Loucy (cell line): ENCODE measurements around the gene PDGFRB.

Experiments
- H2AFZ ChIP-seq: fragments of 200-600 bp; sonication (generic); 2 replicates; pipeline ENCODE4 v1.6.0; 2016; ENCODE audit warnings: antibody characterized with exemption, mild to moderate bottlenecking, low read length, moderate library complexity
- H3F3A ChIP-seq: fragments of 200-600 bp; 2 replicates; pipeline ENCODE4 v1.6.0; 2016; ENCODE audit warnings: antibody characterized with exemption, low read depth, mild to moderate bottlenecking
- H3K27me3 ChIP-seq: fragments of 200-600 bp; sonication (generic); 2 replicates; pipeline ENCODE4 v1.6.1; 2014; ENCODE audit warnings: low read length, mild to moderate bottlenecking; ENCODE audit not compliant: insufficient read depth, poor library complexity, severe bottlenecking
- H3K36me3 ChIP-seq: fragments of 200-600 bp; sonication (generic); 2 replicates; pipeline ENCODE4 v1.6.1; 2016; ENCODE audit warnings: low read length; ENCODE audit not compliant: insufficient read depth
- H3K4me1 ChIP-seq: fragments of 200-600 bp; sonication (generic); 2 replicates; pipeline ENCODE4 v1.5.1; 2014; ENCODE audit warnings: low read length, mild to moderate bottlenecking; ENCODE audit not compliant: insufficient read depth, poor library complexity, severe bottlenecking
- H3K4me2 ChIP-seq: fragments of 200-600 bp; sonication (generic); 2 replicates; pipeline ENCODE4 v1.6.0; 2014; ENCODE audit warnings: antibody characterized with exemption, low read length, low read depth, mild to moderate bottlenecking; ENCODE audit not compliant: poor library complexity, severe bottlenecking
- H3K4me3 ChIP-seq: fragments of 200-600 bp; sonication (generic); 2 replicates; pipeline ENCODE4 v1.5.1; 2014; ENCODE audit warnings: low read length, mild to moderate bottlenecking, mixed read lengths; ENCODE audit not compliant: poor library complexity, severe bottlenecking
- H3K79me2 ChIP-seq: fragments of 200-600 bp; sonication (generic); 2 replicates; pipeline ENCODE4 v1.6.1; 2014; ENCODE audit warnings: low read length; ENCODE audit not compliant: insufficient read depth
- H3K9ac ChIP-seq: fragments of 200-600 bp; sonication (generic); 2 replicates; pipeline ENCODE4 v1.6.0; 2014; ENCODE audit warnings: mild to moderate bottlenecking, low read depth, low read length, moderate library complexity; ENCODE audit not compliant: poor library complexity, severe bottlenecking
- H3K9me2 ChIP-seq: fragments of 200-600 bp; sonication (generic); replicated peaks from 2 replicates; pipeline ENCODE4 v1.6.1; 2016; ENCODE audit warnings: low read depth, low read length, mixed read lengths
- H3K9me3 ChIP-seq: fragments of 200-600 bp; sonication (generic); 2 replicates; pipeline ENCODE4 v1.6.1; 2014; ENCODE audit warnings: mild to moderate bottlenecking, antibody characterized with exemption, low read length, low read depth; ENCODE audit not compliant: insufficient read depth
- H4K20me1 ChIP-seq: fragments of 200-600 bp; sonication (generic); 2 replicates; pipeline ENCODE4 v1.6.0; 2014; ENCODE audit warnings: antibody characterized with exemption, low read length, mild to moderate bottlenecking; ENCODE audit not compliant: insufficient read depth, poor library complexity, severe bottlenecking
- CTCF ChIP-seq: fragments of 200-600 bp; sonication (generic); conservative IDR thresholded peaks from 2 replicates; pipeline ENCODE4 v1.5.1; 2014; ENCODE audit warnings: mild to moderate bottlenecking, antibody characterized with exemption, low read length
- EZH2phosphoT487 ChIP-seq: fragments of 200-600 bp; IDR thresholded peaks from 2 replicates; pipeline ENCODE4 v1.6.1; 2018; ENCODE audit warnings: antibody characterized with exemption, mild to moderate bottlenecking, moderate library complexity, borderline replicate concordance

Gene PDGFRB

GRCh38 chr5:150106674-150107426 is 48.8 kb downstream of the PDGFRB start:
- no peaks in the 10 kb centered on the region for H3K9me3 ChIP-seq
- H3K9ac ChIP-seq: no peak overlapping the region
- H3K27me3 ChIP-seq: no peaks in the 10 kb centered on the region
- TF ChIP-seq CTCF (no peak), EZH2phosphoT487 (no peak)
- no peaks in the 10 kb centered on the region for H3K36me3 ChIP-seq
- peak overlapping the region; percentile 77 for H2AFZ ChIP-seq
- H4K20me1 ChIP-seq: no peaks in the 10 kb centered on the region
- H3K9me2 ChIP-seq: no peaks in the 10 kb centered on the region
- no peak overlapping the region for H3K4me3 ChIP-seq
- peaks cover 4% of the 10 kb centered on the region for H3K4me1 ChIP-seq
- no peaks in the 10 kb centered on the region for H3K79me2 ChIP-seq
- H3F3A ChIP-seq: no peaks in the 10 kb centered on the region
- no peak overlapping the region for H3K4me2 ChIP-seq

GRCh38 chr5:150105928-150106615 is 49.6 kb downstream of the PDGFRB start:
- no peak overlapping the region for H3K4me2 ChIP-seq
- no peaks in the 10 kb centered on the region for H3K27me3 ChIP-seq
- no peak overlapping the region for H3K4me3 ChIP-seq
- H3K4me1 ChIP-seq: peaks cover 4% of the 10 kb centered on the region
- H4K20me1 ChIP-seq: no peaks in the 10 kb centered on the region
- H3K9ac ChIP-seq: no peak overlapping the region
- TF ChIP-seq CTCF: no peak
- no peak for TF ChIP-seq EZH2phosphoT487
- H3K9me2 ChIP-seq: no peaks in the 10 kb centered on the region
- no peaks in the 10 kb centered on the region for H3F3A ChIP-seq
- no peaks in the 10 kb centered on the region for H3K9me3 ChIP-seq
- no peaks in the 10 kb centered on the region for H3K79me2 ChIP-seq
- H3K36me3 ChIP-seq: no peaks in the 10 kb centered on the region
- peak overlapping the region; percentile 77; the same call in 1 of the 2 replicates for H2AFZ ChIP-seq

GRCh38 chr5:150104550-150104870 is 51.1 kb downstream of the PDGFRB start:
- Histone ChIP-seq H3K27me3 (no peaks in the 10 kb centered on the region), H3K4me1 (peaks cover 4% of the 10 kb centered on the region), H3K9me2 (no peaks in the 10 kb centered on the region), H3K4me2 (no peak overlapping the region), H3K79me2 (no peaks in the 10 kb centered on the region), H3K36me3 (no peaks in the 10 kb centered on the region), H2AFZ (no peak overlapping the region), H3F3A (no peaks in the 10 kb centered on the region), H4K20me1 (no peaks in the 10 kb centered on the region), H3K9me3 (no peaks in the 10 kb centered on the region), H3K4me3 (no peak overlapping the region), H3K9ac (no peak overlapping the region)
- TF ChIP-seq CTCF: no peak
- TF ChIP-seq EZH2phosphoT487: no peak
